HG03432 (cell line): ENCODE data around the gene IGSF21.

Experiments
- ATAC-seq: cut with Tn5 transposase; IDR thresholded peaks from one replicate; pipeline ENCODE4 v1.9.1; 2021; ENCODE audit warnings: mild to moderate bottlenecking, moderate library complexity; ENCODE audit not compliant: unreplicated experiment

The IGSF21 gene

GRCh38 chr1:18323259-18323658 is 215.7 kb downstream of the IGSF21 start:
- no peak for ATAC-seq

GRCh38 chr1:18324246-18324645 is 216.6 kb downstream of the IGSF21 start:
- ATAC-seq, result no peak

- ATAC-seq, result no peak
Observed at GRCh38 chr1:18325136-18325535, 217.5 kb downstream of the IGSF21 start.

GRCh38 chr1:18326211-18326897 is 218.8 kb downstream of the IGSF21 start:
- no peak for ATAC-seq

GRCh38 chr1:18327650-18328049 is 220.1 kb downstream of the IGSF21 start:
- no peak for ATAC-seq

GRCh38 chr1:18328803-18329202 is 221.2 kb downstream of the IGSF21 start:
- no peak for ATAC-seq

GRCh38 chr1:18329469-18330253 is 222.1 kb downstream of the IGSF21 start:
- no peak for ATAC-seq

GRCh38 chr1:18332576-18332975 is 225.0 kb downstream of the IGSF21 start:
- ATAC-seq, result no peak

GRCh38 chr1:18333220-18333619 is 225.6 kb downstream of the IGSF21 start:
- no peak for ATAC-seq

- ATAC-seq, result no peak
Observed at GRCh38 chr1:18336801-18337200, 229.2 kb downstream of the IGSF21 start.

GRCh38 chr1:18337757-18338156 is 230.2 kb downstream of the IGSF21 start:
- no peak for ATAC-seq

GRCh38 chr1:18339161-18339560 is 231.6 kb downstream of the IGSF21 start:
- no peak for ATAC-seq

GRCh38 chr1:18340158-18340764 is 232.7 kb downstream of the IGSF21 start:
- no peak for ATAC-seq

- no peak for ATAC-seq
Observed at GRCh38 chr1:18340787-18341186, 233.2 kb downstream of the IGSF21 start.

GRCh38 chr1:18341291-18342069 is 233.9 kb downstream of the IGSF21 start:
- ATAC-seq, result no peak

- no peak for ATAC-seq
Observed at GRCh38 chr1:18342744-18343143, 235.1 kb downstream of the IGSF21 start.

GRCh38 chr1:18343581-18343980 is 236.0 kb downstream of the IGSF21 start:
- no peak for ATAC-seq

- no peak for ATAC-seq
Observed at GRCh38 chr1:18344755-18345154, 237.2 kb downstream of the IGSF21 start.

- ATAC-seq, result no peak
Observed at GRCh38 chr1:18347559-18347958, 240.0 kb downstream of the IGSF21 start.

GRCh38 chr1:18348354-18348753 is 240.8 kb downstream of the IGSF21 start:
- no peak for ATAC-seq

GRCh38 chr1:18350747-18351146 is 243.1 kb downstream of the IGSF21 start:
- no peak for ATAC-seq
